ENCODE results near the gene CD300E.

DNA sequence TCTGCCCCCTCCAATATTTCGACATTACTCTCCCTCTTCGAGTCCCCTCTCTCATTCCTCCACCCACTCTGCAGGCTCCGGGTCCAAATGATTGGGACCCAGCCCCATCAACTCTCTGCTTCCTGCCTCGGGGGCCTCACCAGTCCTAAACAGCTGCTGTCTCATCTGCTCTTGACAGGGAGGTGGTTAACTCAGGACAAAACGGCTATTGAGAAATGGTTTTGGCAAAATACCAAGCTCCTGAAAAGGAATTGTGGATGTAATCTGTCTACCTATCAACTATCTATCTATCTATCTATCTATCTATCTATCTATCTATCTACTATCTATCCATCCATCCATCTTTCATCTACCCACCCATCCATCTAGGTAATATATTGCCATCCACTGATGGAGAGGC, 58.4 kb downstream of the CD300E start:
- TF ChIP-seq, protein P1, sequence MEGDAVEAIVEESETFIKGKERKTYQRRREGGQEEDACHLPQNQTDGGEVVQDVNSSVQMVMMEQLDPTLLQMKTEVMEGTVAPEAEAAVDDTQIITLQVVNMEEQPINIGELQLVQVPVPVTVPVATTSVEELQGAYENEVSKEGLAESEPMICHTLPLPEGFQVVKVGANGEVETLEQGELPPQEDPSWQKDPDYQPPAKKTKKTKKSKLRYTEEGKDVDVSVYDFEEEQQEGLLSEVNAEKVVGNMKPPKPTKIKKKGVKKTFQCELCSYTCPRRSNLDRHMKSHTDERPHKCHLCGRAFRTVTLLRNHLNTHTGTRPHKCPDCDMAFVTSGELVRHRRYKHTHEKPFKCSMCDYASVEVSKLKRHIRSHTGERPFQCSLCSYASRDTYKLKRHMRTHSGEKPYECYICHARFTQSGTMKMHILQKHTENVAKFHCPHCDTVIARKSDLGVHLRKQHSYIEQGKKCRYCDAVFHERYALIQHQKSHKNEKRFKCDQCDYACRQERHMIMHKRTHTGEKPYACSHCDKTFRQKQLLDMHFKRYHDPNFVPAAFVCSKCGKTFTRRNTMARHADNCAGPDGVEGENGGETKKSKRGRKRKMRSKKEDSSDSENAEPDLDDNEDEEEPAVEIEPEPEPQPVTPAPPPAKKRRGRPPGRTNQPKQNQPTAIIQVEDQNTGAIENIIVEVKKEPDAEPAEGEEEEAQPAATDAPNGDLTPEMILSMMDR (IDR thresholded peaks at IDR 0.05) = no peak
- TF ChIP-seq POLR2A (IDR thresholded peaks at IDR 0.05) = no peak
